ENCODE measurements around the gene AK5.

Gene AK5

GRCh38 chr1:77592906-77593305, 311.1 kb downstream of the AK5 start:
- TF ChIP-seq TSHZ2 (CRISPR knock-in tag; IDR thresholded peaks at IDR 0.05) (no peak), CSDC2 (CRISPR knock-in tag; IDR thresholded peaks at IDR 0.05) (no peak), OSR1 (CRISPR knock-in tag; IDR thresholded peaks at IDR 0.05) (no peak), GLIS3 (CRISPR knock-in tag; IDR thresholded peaks at IDR 0.05) (no peak), ZNF565 (CRISPR knock-in tag; conservative IDR thresholded peaks at IDR 0.05; ENCODE audit: low read depth) (no peak), ZFP30 (CRISPR knock-in tag; IDR thresholded peaks at IDR 0.05) (no peak), PPARA (CRISPR knock-in tag; IDR thresholded peaks at IDR 0.05; ENCODE audit: borderline replicate concordance) (no peak), ESRRG (CRISPR knock-in tag; IDR thresholded peaks at IDR 0.05) (no peak), ZNF70 (CRISPR knock-in tag; IDR thresholded peaks at IDR 0.05) (no peak), POU6F1 (CRISPR knock-in tag; IDR thresholded peaks at IDR 0.05; ENCODE audit: borderline replicate concordance, low read depth) (no peak), BACH2 (CRISPR knock-in tag; IDR thresholded peaks at IDR 0.05; ENCODE audit: borderline replicate concordance) (no peak), CSRNP3 (CRISPR knock-in tag; IDR thresholded peaks at IDR 0.05) (no peak), ZNF8 (CRISPR knock-in tag; IDR thresholded peaks at IDR 0.05) (no peak), SNAI2 (CRISPR knock-in tag; IDR thresholded peaks at IDR 0.05) (no peak), ARNTL (CRISPR knock-in tag; IDR thresholded peaks at IDR 0.05; ENCODE audit: borderline replicate concordance, low read depth) (no peak)
- ATAC-seq = no peak

- TF ChIP-seq PATZ1 (CRISPR knock-in tag; IDR thresholded peaks at IDR 0.05; ENCODE audit: borderline replicate concordance) (no peak), ZFP3 (CRISPR knock-in tag; IDR thresholded peaks at IDR 0.05) (no peak), ARNTL (CRISPR knock-in tag; IDR thresholded peaks at IDR 0.05; ENCODE audit: borderline replicate concordance, low read depth) (no peak), ZC3H10 (CRISPR knock-in tag; IDR thresholded peaks at IDR 0.05) (no peak), CREB5 (CRISPR knock-in tag; IDR thresholded peaks at IDR 0.05; ENCODE audit: low read depth) (no peak), SNAI2 (CRISPR knock-in tag; IDR thresholded peaks at IDR 0.05) (no peak), GLIS3 (CRISPR knock-in tag; IDR thresholded peaks at IDR 0.05) (no peak), PPARA (CRISPR knock-in tag; IDR thresholded peaks at IDR 0.05; ENCODE audit: borderline replicate concordance) (no peak), ISL1 (CRISPR knock-in tag; IDR thresholded peaks at IDR 0.05) (no peak), OSR1 (CRISPR knock-in tag; IDR thresholded peaks at IDR 0.05) (no peak), BACH2 (CRISPR knock-in tag; IDR thresholded peaks at IDR 0.05; ENCODE audit: borderline replicate concordance) (no peak), CSDC2 (CRISPR knock-in tag; IDR thresholded peaks at IDR 0.05) (no peak), ESRRG (CRISPR knock-in tag; IDR thresholded peaks at IDR 0.05) (no peak), TOX (CRISPR knock-in tag; IDR thresholded peaks at IDR 0.05; ENCODE audit: borderline replicate concordance) (no peak), POU6F1 (CRISPR knock-in tag; IDR thresholded peaks at IDR 0.05; ENCODE audit: borderline replicate concordance, low read depth) (no peak)
- no peak for ATAC-seq
These were observed 312.7 kb downstream of the AK5 start for GRCh38 chr1:77594366-77595112.

All from SK-N-SH treated with all-trans-retinoic acid at 6 μM for 48 hours (cell line).